ENCODE results near the gene STX19. TPM values are rescaled to one million over a fixed set of nuclear protein-coding genes. Genes with fewer than 3 reads are reported as not detected.
A peak's percentile ranks its signal among the peaks of the same experiment; 100 is the strongest.

STX19 gene
- total and polyA plus RNA-seq, 2 of the 13 experiments (the other 11 are each of a cell fraction or from before 2014, with no cell fraction given): not detected

GRCh38 chr3:93979850-93980676 lies 48.3 kb downstream of the STX19 start, which contains the start of gene ARL13B (continued):
- TF ChIP-seq ZNF317 (CRISPR knock-in tag; IDR thresholded peaks at IDR 0.05) (peak; percentile 71), ZBTB8A (CRISPR knock-in tag; IDR thresholded peaks at IDR 0.05; ENCODE audit: borderline replicate concordance, low read depth) (no peak), ATF3 (CRISPR knock-in tag; IDR thresholded peaks at IDR 0.05) (no peak), UBTF (CRISPR knock-in tag; IDR thresholded peaks at IDR 0.05) (peak; percentile 84), ISX (CRISPR knock-in tag; conservative IDR thresholded peaks at IDR 0.05) (no peak), FOXO4 (CRISPR knock-in tag; conservative IDR thresholded peaks at IDR 0.05) (no peak), ZNF18 (CRISPR knock-in tag; IDR thresholded peaks at IDR 0.05; ENCODE audit: insufficient replicate concordance) (no peak), ELF4 (CRISPR knock-in tag; IDR thresholded peaks at IDR 0.05; ENCODE audit: borderline replicate concordance) (0 out of 2 replicates have a peak, but pooled peaks have one; percentile 40), U2AF1 (optimal IDR thresholded peaks at IDR 0.05; ENCODE audit: low read depth, low read length) (no peak), ATF2 (CRISPR knock-in tag; IDR thresholded peaks at IDR 0.05) (no peak), RFX1 (IDR thresholded peaks at IDR 0.05) (peak; percentile 94), RNF2 (conservative IDR thresholded peaks at IDR 0.05; ENCODE audit: low read depth) (no peak), RORA (CRISPR knock-in tag; IDR thresholded peaks at IDR 0.05) (no peak), ARNT2 (CRISPR knock-in tag; IDR thresholded peaks at IDR 0.05; ENCODE audit: low read depth) (peak; percentile 46; the same call in 1 of the 2 replicates), ZNF414 (CRISPR knock-in tag; IDR thresholded peaks at IDR 0.05) (no peak), SP140L (CRISPR knock-in tag; IDR thresholded peaks at IDR 0.05; ENCODE audit: borderline replicate concordance) (no peak), NCOA5 (CRISPR knock-in tag; IDR thresholded peaks at IDR 0.05) (no peak), ZNF556 (CRISPR knock-in tag; IDR thresholded peaks at IDR 0.05; ENCODE audit: borderline replicate concordance) (no peak)
